Cardiac fibroblast (primary cell): ENCODE data around the gene SUPT3H.

Experiments used
- DNase-seq, 2 donors: peaks; one replicate each; pipeline versions ENCODE4 v3.0.0 to v3.0.0-alpha.2; 2010; ENCODE audit warnings: low read depth in 2 of 2
- H3K4me3 ChIP-seq, 2 donors: replicated peaks in 1 of 2; 1 replicate in 1 of 2; 2 replicates in 1 of 2; pipeline ENCODE4 v1.5.1; 2011; ENCODE audit warnings: low read depth in 2 of 2, low read length in 2 of 2, mild to moderate bottlenecking in 2 of 2, moderate library complexity in 1 of 2
- CTCF ChIP-seq: IDR thresholded peaks from one replicate; pipeline ENCODE4 v1.5.1; 2011; ENCODE audit warnings: low read depth, mild to moderate bottlenecking, low read length, inconsistent platforms

Gene SUPT3H

DNA sequence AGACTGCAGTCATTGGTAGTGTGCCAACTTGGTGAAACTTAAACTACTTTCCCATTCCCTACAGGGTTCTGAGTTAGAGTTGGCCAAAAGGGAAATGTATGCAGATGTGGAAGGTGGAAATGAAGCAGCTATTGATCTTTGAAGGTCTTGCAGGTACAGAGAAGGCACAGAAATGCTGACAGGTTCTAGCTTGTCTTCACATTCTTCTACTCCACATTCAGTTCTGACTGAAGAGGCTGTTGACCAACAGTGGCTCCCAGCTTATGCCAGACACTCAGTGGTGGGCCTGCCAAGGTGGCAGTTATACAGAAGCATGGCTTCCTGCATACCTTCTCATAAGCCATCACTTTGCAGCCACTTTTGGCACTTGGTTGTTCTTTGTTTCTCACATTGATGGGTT lies 566.3 kb downstream of the SUPT3H start:
- DNase-seq = no peak
- TF ChIP-seq CTCF = no peak
- H3K4me3 ChIP-seq = no peak overlapping the region

DNA sequence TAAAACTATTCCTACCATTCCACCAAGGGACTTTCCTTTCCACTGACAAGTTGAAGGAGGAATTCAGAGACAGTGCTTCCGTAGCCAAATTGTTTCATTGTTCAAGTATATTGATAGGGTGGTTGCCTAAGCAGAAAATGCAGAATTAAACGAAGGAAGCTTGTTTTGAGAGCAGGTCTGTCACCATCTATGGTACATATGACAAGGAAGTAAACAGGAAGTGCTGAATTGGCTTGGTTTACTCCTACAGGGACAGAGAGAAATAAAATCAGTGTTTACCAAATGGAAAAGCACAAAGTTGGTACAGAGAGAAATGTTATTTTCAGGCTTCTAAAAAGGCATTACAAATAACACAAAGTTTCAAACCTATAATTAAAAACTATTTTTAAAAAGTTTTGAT lies 568.5 kb downstream of the SUPT3H start:
- no peak overlapping the region for H3K4me3 ChIP-seq
- no peak for DNase-seq
- no peak for TF ChIP-seq CTCF

DNA sequence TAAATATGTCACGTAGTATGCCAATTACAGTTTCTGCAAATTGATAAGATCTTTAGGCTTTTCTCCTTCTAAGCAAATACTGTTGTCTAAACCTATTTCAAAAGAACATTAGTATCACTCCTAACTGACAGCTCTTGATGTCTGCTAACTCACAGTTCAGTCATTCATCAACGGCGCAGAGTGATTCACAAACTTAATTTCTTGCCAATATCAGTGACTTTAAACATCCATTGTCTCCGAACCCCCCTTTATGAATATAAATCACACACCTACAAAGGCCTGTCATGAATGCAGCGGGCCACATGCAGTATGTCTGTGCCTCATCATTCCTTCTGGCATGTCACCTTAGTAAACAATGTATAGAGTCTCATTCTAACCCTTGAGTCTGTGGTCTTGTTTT lies 569.6 kb downstream of the SUPT3H start:
- no peak for DNase-seq
- no peak for TF ChIP-seq CTCF
- H3K4me3 ChIP-seq = no peak overlapping the region

- DNase-seq = no peak
- no peak for TF ChIP-seq CTCF
- no peak overlapping the region for H3K4me3 ChIP-seq
Observed at GRCh38 chr6:44806656-44807055, 571.1 kb downstream of the SUPT3H start.

GRCh38 chr6:44805238-44805846 lies 572.4 kb downstream of the SUPT3H start:
- no peak for TF ChIP-seq CTCF
- peak; percentile 37 to 48 for DNase-seq
- no peak overlapping the region for H3K4me3 ChIP-seq

GRCh38 chr6:44804546-44805159 lies 573.1 kb downstream of the SUPT3H start:
- DNase-seq = no peak
- no peak for TF ChIP-seq CTCF

GRCh38 chr6:44804016-44804415 lies 573.7 kb downstream of the SUPT3H start:
- no peak overlapping the region for H3K4me3 ChIP-seq
- TF ChIP-seq CTCF = no peak
- no peak for DNase-seq

More at GRCh38 chr6:44804546-44805159, 573.1 kb downstream of the SUPT3H start:
- H3K4me3 ChIP-seq = no peak overlapping the region
